Glutamatergic neuron (in vitro differentiated cells): ENCODE results near the gene NCF2. TPM values are rescaled to one million over a fixed set of nuclear protein-coding genes. Genes with fewer than 3 reads are reported as not detected.

Experiments used
- DNase-seq: peaks from one replicate; pipeline ENCODE4 v3.0.0; 2022
- H3K27ac Mint-ChIP-seq: one replicate; pipeline ENCODE4 v1.8.0; 2020; ENCODE audit warnings: mild to moderate bottlenecking, mixed read lengths, inconsistent platforms; ENCODE audit not compliant: unreplicated experiment
- H3K27me3 Mint-ChIP-seq: one replicate; pipeline ENCODE4 v1.8.0; 2020; ENCODE audit warnings: mild to moderate bottlenecking, moderate library complexity, mixed read lengths, inconsistent platforms; ENCODE audit not compliant: unreplicated experiment
- H3K36me3 Mint-ChIP-seq: one replicate; pipeline ENCODE4 v1.8.0; 2020; ENCODE audit warnings: mild to moderate bottlenecking, mixed read lengths, inconsistent platforms; ENCODE audit not compliant: unreplicated experiment
- H3K4me1 Mint-ChIP-seq: one replicate; pipeline ENCODE4 v1.8.0; 2020; ENCODE audit warnings: mild to moderate bottlenecking, low read depth, mixed read lengths, inconsistent platforms; ENCODE audit not compliant: unreplicated experiment
- H3K4me3 Mint-ChIP-seq: one replicate; pipeline ENCODE4 v1.8.0; 2020; ENCODE audit warnings: mild to moderate bottlenecking, mixed read lengths, inconsistent platforms; ENCODE audit not compliant: unreplicated experiment
- H3K9me3 Mint-ChIP-seq: one replicate; pipeline ENCODE4 v1.8.0; 2020; ENCODE audit warnings: mild to moderate bottlenecking, moderate library complexity, mixed read lengths, inconsistent platforms; ENCODE audit not compliant: unreplicated experiment
- CTCF ChIP-seq: fragments of 200-600 bp; sonication (generic); IDR thresholded peaks from one replicate; pipeline ENCODE4 v1.5.0; 2021; ENCODE audit not compliant: partially characterized antibody, unreplicated experiment
- total RNA-seq: library from RNA; stranded (reverse); fragmentation: NEBNext Ultra II Directional; extraction: Animal tissue kit (Norgen Biotek cat#: 25700); gene quantifications from one replicate; pipeline ENCODE4 v1.2.1, GENCODE V29; 2021; ENCODE audit not compliant: unreplicated experiment

The NCF2 gene
- total RNA-seq, 1 donor from 2014 or later, result not detected

DNA sequence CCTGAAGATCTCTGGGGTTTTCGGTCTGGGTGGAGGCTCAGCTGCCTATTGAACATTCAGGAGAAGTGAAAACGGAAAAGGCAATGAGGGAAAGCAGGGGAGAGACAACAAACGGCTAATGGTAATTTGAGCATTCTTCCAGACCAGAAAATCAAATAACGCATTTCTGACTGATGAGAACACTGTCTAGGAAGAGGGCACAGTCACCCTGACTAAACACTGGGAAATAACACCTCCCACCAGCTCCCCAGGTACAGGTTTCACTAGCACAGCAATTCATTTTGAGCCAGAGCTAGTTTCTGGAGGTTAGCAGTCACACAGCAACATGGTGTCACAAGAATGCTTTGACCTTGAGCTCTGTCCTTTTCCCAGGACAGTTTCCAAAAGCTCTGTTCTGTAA lies 21.1 kb downstream of the NCF2 start:
- H3K9me3 Mint-ChIP-seq, result no peaks in the 10 kb centered on the region
- H3K4me3 Mint-ChIP-seq, result no peak overlapping the region
- H3K27me3 Mint-ChIP-seq, result peaks cover 5% of the 10 kb centered on the region
- H3K36me3 Mint-ChIP-seq, result no peaks in the 10 kb centered on the region
- H3K27ac Mint-ChIP-seq, result no peak overlapping the region
- no peak for DNase-seq
- H3K4me1 Mint-ChIP-seq, result no peaks in the 10 kb centered on the region
- TF ChIP-seq CTCF, result no peak

DNA sequence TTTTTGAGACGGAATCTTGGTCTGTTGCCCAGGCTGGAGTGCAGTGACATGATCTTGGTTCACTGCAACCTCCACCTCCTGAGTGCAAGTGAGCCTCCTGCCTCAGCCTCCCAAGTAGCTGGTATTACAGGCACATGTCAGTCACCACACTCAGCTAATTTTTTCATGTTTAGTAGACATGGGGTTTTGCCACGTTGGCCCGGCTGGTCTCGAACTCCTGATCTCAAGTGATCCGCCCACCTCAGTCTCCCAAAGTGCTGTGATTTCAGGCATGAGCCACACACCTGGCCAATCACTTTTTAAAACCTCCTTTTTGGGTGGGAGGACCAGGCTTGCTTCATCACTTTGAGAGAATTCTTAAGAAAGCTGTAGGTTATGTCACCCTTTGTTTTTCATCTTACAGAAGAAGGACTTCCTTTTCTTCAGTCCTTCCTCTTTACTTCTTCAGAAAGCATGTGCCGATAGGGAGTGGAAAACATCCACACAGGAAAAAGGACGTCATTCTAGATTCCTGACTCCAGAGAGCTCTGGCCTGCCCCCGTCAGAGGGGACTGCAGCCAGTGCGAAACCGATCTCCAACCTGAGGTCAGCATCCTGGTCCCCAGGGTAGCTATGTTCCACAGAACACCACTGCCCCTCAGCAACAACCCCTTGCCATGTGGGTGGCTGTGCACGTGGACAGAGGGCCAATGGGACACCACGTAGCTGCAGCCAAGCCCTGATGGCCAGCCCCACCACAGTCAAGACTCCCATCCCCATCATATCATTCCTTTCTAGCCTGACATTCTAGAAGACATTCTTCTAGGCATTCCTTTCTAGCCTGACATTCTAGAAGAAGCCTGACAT lies 21.9 kb downstream of the NCF2 start:
- Mint-ChIP-seq H3K9me3 (no peaks in the 10 kb centered on the region), H3K27ac (no peak overlapping the region), H3K36me3 (no peaks in the 10 kb centered on the region), H3K27me3 (peaks cover 5% of the 10 kb centered on the region), H3K4me3 (no peak overlapping the region), H3K4me1 (no peaks in the 10 kb centered on the region)
- no peak for DNase-seq
- no peak for TF ChIP-seq CTCF

DNA sequence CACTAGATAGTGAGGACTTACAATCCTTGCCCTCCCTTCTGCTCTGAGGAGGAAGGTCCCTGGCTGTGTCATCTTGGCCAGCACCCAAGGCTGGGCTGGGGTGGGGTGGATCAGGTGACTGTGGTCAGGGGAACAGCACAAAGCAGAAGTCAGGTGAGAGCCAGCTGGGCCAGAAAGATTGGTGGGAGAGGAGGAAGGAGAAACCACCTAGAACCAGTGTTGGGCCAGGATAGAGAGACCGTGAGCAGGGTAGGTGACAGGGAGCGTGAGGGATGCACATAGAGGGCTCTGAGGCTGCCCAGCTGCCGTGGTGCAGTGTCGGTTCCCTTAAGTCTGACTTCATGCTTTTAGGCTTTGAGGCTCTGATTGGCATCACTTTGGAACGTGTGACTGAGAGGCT lies 22.7 kb downstream of the NCF2 start:
- Mint-ChIP-seq H3K27me3 (peaks cover 5% of the 10 kb centered on the region), H3K9me3 (no peaks in the 10 kb centered on the region), H3K27ac (no peak overlapping the region), H3K4me3 (no peak overlapping the region), H3K36me3 (no peaks in the 10 kb centered on the region), H3K4me1 (no peaks in the 10 kb centered on the region)
- TF ChIP-seq CTCF, result no peak
- DNase-seq, result no peak

- Mint-ChIP-seq H3K36me3 (no peaks in the 10 kb centered on the region), H3K4me1 (no peaks in the 10 kb centered on the region), H3K4me3 (no peak overlapping the region), H3K9me3 (no peaks in the 10 kb centered on the region), H3K27me3 (peaks cover 3% of the 10 kb centered on the region), H3K27ac (no peak overlapping the region)
- TF ChIP-seq CTCF, result no peak
- no peak for DNase-seq
Observed at GRCh38 chr1:183566026-183566425, 24.2 kb downstream of the NCF2 start.

DNA sequence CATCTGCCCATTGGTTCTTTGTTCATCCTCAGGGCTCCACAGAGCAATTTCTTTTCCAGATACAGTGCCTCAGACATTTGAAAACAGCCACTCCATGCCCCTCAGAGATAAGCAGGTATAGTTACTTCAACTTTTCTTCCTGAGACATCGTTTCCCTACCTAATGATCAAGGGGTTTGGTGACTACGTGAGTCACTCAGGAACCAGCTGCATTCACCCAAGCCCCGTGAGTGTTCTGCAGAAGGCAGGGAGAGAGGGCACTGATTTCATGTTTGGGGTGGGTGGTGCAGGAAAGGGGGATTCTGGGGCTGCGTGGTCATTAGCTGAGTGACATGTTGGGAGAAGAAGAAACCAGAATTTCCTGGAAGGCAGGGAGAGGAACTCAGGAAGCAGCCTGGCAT lies 25.0 kb downstream of the NCF2 start:
- no peak for TF ChIP-seq CTCF
- Mint-ChIP-seq H3K36me3 (no peaks in the 10 kb centered on the region), H3K4me3 (peak overlapping the region; percentile 9), H3K27ac (no peak overlapping the region), H3K27me3 (peaks cover 3% of the 10 kb centered on the region), H3K9me3 (no peaks in the 10 kb centered on the region), H3K4me1 (no peaks in the 10 kb centered on the region)
- DNase-seq, result no peak
